ENCODE data around the gene MRPL52.

DNA sequence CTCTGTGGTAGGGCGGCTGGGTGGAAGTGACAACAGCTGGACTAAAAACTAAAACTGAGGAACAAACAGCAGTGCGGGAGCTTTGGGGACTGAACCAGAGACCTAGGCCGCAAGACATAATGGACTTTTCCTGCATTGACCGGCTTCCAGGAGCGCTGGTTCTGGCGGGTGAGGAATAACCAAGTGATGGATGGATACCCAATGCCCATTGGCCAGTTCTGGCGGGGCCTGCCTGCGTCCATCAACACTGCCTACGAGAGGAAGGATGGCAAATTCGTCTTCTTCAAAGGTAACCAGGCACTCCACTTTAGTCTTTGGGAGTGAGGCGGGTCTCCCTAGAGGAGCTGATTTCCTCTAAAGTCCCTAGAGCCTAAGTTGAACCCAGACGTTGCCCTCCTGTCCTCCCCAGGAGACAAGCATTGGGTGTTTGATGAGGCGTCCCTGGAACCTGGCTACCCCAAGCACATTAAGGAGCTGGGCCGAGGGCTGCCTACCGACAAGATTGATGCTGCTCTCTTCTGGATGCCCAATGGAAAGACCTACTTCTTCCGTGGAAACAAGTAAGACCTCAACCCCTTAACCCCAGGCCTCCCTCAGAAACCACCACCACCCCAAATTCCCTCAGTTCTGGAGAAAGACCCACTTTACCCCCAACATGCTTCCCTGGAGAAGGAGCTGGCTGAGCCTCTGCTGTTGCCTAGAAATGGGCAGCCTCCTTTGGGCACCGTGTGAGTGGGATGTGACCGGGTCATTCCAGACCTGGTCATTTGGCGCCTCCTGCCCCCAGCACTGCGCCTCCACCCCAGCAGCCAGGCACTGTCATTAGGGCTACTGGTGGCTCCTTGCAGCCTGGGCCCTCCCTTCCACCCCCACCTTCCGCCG is 14.8 kb downstream of the MRPL52 start:
- TF ChIP-seq GABPA (IDR thresholded peaks at IDR 0.05; ENCODE audit: low read depth) = no peak
- no peak for TF ChIP-seq CHD2 (IDR thresholded peaks at IDR 0.05; ENCODE audit: borderline replicate concordance, low read depth, low read length)
- TF ChIP-seq RCOR1 (conservative IDR thresholded peaks at IDR 0.05; ENCODE audit: low read depth, low read length) = no peak
- TF ChIP-seq YY1 (IDR thresholded peaks at IDR 0.05; ENCODE audit: low read depth, low read length) = no peak
- TF ChIP-seq, protein P1, sequence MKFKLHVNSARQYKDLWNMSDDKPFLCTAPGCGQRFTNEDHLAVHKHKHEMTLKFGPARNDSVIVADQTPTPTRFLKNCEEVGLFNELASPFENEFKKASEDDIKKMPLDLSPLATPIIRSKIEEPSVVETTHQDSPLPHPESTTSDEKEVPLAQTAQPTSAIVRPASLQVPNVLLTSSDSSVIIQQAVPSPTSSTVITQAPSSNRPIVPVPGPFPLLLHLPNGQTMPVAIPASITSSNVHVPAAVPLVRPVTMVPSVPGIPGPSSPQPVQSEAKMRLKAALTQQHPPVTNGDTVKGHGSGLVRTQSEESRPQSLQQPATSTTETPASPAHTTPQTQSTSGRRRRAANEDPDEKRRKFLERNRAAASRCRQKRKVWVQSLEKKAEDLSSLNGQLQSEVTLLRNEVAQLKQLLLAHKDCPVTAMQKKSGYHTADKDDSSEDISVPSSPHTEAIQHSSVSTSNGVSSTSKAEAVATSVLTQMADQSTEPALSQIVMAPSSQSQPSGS (IDR thresholded peaks at IDR 0.05; ENCODE audit: low read length) = no peak
- TF ChIP-seq, protein P2, sequence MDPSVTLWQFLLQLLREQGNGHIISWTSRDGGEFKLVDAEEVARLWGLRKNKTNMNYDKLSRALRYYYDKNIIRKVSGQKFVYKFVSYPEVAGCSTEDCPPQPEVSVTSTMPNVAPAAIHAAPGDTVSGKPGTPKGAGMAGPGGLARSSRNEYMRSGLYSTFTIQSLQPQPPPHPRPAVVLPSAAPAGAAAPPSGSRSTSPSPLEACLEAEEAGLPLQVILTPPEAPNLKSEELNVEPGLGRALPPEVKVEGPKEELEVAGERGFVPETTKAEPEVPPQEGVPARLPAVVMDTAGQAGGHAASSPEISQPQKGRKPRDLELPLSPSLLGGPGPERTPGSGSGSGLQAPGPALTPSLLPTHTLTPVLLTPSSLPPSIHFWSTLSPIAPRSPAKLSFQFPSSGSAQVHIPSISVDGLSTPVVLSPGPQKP (IDR thresholded peaks at IDR 0.05; ENCODE audit: low read depth, low read length) = no peak
- no peak for TF ChIP-seq ZSCAN29 (IDR thresholded peaks at IDR 0.05)
- TF ChIP-seq EZH2 (IDR thresholded peaks at IDR 0.05; ENCODE audit: borderline replicate concordance, control insufficient read depth, low read depth, low read length) = no peak
- no peak for TF ChIP-seq NR2F1 (conservative IDR thresholded peaks at IDR 0.05)
- no peak for TF ChIP-seq POLR2A (IDR thresholded peaks at IDR 0.05; ENCODE audit: low read depth, low read length)
- TF ChIP-seq ATF7 (IDR thresholded peaks at IDR 0.05; ENCODE audit: low read depth) = no peak
- TF ChIP-seq KAT2A (conservative IDR thresholded peaks at IDR 0.05; ENCODE audit: control insufficient read depth, low read depth, low read length) = no peak
- no peak for TF ChIP-seq ZNF622 (IDR thresholded peaks at IDR 0.05)
